ENCODE data around the gene XRN1.
"Not testable (repeated sequence)": the region's sequence is repeated elsewhere in the genome, so short reads cannot be mapped to it uniquely, and the experiment has no call there.

XRN1 gene

DNA sequence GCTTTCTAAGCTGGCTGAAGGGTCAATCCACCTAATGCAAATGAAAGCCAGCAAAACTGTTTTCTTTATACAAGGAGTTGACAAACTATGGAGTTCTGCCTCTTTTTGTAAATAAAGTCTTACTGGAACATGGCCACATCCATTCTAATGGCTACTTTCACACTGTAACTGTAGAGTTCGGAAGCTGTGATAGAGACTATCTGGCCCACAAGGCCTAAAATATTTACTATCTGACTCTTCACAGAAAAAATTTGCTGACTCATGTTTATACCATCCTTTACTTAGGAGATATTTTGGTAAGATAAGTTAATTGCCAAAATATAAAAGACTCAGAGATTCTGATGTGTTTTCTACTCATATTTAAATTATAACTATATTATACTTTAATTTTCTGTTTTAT, 128.7 kb downstream of the XRN1 start:
- no peak for DNase-seq

DNA sequence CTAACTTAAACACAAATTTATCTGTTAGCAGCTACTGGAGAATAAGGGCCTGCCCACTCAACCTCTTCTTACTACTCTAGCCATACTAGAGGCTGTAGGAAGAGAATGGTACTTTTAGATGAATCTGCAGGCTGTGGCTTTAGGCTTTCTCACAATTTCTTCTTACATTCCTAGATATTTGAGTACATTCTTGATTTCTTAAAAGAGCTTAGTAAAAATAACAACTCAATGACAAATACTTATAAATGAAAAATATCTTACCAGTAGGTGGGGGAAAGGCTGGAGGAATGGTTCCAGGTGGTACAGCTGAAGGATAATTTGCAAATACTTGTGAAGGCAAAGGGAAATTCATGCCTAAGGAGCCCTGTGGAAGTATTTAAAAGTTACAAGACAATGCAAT, 129.5 kb downstream of the XRN1 start:
- DNase-seq = no peak

DNA sequence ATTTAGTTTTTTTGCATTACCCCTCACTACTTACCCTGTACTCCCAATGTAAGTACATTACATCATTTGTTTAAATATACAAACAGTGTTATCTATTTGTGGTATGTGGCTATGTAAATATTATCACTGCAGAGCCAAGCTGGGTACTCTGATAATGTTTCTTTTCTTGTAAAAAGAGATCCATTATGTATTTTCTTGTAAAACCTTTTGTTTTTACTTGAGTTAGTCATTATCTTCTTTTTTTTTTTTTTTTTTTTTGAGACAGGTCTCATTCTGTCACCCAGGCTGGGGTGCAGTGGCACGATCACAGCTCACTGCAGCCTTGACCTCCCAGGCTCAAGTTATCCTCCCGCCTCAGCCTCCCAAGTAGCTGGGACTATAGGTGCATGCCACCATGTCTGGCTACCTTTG, 131.9 kb downstream of the XRN1 start:
- not testable (repeated sequence) for DNase-seq

DNA sequence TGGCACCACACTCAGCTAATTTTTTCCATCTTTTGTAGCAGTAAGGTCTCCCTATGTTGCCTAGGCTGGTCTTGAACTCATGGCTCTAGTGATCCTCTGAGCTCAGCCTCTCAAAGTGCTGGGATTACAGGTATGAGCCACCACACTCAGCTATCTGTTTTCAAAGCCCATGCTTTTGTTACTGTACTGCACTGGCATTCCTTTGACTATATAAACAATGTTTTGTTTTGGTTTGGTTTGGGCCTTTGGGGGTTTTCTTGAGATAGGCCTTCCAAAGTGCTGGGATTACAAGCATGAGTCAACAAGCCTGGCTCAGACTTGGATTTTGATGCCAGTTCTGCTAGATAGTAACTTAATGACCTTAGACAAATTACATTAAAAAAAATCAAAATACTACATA, 132.8 kb downstream of the XRN1 start:
- DNase-seq = no peak

DNA sequence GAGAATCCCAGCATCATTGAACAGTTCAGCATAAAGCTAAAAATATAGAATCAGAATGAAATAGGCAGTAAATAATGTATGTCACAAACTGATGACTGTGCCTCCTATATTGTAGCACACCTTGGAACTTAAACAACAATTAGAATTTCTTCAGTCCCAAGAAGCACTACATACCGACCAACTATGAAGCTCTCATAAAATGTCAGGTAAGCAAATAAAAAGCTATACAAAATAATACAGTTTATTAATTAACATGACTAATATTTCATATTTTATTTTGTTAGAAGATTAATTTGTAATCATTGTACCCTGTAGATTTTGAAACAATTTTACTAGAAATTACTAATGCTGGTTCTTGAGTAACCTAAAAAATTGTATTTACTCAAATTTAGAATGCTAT, 137.4 kb downstream of the XRN1 start:
- no peak for DNase-seq

DNA sequence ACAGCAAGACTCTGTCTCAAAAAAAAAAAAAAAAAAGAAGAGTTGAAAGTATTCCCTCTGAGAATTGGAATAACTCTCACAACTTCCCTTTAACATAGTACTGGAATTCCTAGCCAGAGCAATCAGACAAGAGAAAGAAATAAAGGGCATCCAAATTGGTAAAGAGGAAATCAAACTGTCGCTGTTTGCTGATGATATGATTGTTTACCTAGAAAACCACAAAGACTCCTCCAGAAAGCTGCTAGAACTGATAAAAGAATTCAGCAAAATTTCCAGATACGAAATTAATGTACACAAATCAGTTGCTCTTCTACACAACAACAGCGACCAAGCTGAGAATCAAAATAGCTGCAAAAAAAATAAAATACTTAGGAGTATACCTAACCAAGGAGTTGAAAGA, 145.0 kb downstream of the XRN1 start:
- DNase-seq = not testable (repeated sequence)

DNA sequence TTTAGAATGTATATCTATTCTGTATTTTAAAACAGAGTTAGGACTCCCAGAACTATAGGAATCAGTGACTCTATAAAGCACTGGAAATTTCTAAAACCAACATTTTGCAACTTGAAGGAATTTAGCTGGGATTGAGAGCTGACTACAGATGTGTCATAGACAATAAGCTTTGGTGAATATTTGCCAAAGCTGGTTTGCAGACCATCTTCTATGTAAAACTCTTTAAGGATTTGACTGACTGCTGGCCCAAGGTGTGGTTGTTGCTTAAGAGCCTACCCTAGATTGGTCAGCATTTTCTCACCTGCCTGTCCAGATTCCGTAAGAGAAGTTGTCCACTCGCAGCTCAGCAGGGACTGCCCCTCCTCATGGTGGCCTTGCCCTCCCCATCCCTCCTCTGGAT, 149.2 kb downstream of the XRN1 start:
- DNase-seq = no peak

DNA sequence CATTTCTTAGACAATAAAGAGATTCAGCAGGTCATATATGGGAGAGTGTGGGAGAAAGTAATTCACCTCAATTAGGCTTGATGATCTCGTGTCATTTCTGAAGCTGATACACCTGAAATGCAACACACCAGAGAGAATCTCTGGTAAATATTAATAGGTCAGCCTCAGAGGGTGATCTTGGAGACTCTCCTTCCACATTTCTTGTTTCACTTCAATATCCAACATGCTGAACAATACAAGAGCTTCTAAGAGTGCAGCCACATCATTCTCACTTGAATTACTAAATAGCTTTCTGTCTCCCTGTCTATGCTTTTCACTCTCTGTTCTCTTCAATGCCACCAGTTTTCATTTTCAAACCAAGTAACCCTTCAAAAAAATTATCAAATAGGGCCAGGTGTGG, 151.3 kb downstream of the XRN1 start:
- no peak for DNase-seq

DNA sequence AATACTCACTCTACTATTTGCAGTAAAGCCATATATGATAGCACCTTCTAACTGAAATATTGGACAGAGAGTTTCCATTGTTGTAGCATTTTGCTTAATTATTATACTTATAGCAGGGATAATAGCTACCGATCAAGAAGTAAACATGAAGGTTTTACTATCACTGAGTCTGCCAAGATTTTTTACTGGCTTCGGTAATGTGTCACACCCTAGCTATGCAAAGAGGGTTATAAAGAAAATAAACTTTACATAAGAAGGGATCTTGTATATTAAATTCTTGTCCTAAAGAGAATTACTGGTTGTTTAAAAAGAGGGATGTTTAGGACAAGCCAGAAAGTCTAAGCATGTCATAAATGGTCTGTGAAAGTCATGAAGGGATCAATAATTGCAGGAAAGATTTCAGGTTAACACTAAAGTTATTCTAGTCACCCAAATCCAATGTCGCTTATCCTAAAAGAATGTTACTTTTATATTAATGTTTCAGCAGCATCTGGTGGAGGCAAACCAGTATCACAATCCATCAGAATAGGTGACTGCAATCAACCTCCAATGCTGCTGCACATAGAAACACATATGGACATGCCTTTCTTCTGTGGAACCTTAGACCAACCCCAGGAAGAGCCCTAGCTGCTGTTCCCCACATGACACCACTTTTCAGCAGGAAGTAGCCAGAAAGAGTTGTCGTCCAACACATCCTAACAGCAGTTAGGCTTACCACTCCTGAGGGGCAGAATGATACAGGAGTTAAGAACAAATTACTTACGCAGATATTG, 159.8 kb downstream of the XRN1 start:
- DNase-seq = no peak

DNA sequence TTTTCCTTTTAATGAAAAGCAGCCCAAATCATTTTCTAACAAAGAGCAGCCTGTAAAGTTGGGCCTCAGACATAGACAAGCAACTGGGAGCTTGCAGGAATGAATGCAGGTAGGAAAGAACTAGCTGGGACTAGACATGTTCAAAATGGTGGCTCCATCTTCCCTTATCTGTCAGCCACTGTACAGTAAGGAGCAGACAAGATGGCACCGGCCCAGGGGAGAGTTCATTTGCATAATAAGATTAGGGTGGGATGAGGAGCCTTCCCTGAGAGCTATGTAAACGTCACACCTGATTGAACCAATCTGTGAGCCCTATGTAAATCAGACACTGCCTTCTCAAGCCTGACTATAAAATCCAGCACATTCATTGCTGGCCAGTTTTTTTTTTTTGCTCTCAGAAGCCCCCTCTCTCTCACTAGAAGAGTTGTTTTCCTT, 162.7 kb downstream of the XRN1 start:
- DNase-seq = no peak

DNA sequence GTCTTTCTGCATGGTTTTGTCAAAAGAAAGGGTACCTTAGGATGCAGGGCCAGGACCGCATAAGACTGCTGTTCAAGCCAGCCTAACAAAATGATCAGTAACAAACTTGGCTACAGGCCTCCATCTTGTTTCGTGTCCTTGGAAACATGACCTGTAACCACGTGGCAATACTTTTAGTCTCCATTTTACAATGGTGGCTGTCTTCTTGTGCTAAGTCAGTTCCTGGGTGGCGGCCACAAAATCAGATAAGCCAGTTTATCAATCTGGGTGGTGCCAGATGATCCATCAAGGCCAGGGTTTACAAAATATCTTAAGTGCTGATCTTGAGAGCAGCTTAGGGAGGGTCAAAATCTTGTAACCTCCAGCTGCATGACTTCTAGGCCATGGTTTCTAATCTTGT, 165.3 kb downstream of the XRN1 start:
- DNase-seq = no peak

DNA sequence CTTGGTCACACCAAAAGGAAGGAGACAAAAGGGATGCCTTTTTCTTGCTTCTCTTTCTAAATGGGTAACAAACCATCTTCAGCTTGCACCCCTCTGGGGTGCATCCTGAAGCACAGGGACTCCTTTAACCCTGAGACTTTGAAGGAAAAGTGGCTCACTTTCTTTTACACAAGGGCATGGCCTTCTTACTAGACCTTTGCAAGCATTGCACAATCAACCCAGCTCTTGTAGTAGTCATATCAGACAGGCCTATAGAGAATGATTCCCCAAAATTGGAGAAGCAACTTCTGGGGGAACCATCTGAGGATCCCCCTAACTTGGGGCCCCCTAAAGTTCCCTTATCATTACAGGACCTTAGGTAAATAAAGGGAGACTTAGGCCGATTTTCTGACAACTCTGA, 166.4 kb downstream of the XRN1 start:
- DNase-seq = no peak

DNA sequence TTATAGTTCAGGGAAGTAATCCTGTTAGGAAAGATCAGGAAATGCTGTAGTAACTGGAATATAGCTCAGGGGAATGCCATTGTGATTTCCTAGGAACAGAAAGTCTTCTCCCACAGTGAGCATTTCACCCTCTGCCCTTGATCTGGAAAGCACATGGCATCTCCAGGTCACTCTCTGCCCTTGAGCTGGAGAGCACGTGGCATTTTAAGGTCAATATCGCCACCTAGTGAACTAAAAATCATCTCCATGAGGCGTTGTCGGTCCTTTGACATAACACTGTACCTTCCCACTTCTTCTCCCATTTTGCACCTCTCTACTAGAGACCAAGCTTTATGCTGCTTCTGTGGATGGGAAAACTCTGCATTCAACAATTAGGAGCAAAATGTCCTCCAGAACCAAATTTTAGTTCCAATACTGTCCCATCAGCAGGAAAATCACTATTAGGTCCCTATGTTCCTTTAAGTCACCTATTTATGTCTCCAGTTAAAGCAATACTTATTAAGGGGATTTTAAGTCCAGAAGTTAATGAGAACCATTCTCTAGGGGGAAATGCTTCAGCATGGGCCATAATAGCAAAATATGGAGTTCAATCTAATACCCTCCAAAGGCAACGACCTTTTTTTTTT, 167.8 kb downstream of the XRN1 start:
- DNase-seq = peak; percentile 19

DNA sequence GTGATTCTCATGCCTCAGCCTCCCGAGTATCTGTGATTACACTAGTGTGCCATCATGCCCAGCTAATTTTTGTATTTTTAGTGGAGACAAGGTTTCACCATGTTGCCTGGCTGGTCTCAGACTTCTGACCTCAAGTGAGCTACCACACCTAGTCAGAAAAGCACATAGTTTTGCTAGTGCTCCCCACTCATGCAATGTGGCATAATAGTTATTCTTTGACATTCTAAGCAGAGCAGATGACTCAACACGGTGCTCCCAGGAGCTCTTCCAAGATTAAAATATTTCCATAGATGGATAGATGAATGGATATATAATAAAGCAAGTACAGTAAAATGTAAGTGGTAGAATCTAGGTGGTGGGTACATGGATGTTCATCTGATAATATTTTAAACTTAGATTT, 169.4 kb downstream of the XRN1 start:
- no peak for DNase-seq

DNA sequence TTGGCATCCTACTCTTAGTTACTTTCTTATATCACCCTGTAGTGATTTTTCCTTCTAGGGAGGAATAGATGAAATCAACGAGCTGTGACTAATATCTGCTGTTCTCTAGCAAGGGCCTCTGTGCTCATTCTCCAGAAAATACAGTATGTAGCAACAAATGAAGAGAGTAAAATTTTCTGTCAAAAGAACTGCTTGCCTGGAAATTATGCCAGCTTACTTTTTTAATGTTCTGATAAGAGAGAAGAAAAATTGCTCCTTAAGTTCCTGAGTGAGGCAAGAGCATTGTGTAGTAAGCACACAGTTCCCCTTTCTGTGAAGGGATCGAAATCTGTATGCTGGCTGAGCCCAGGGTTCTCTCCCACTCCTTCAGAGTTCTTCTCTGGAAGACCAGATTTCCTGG, 171.1 kb downstream of the XRN1 start:
- no peak for DNase-seq

DNA sequence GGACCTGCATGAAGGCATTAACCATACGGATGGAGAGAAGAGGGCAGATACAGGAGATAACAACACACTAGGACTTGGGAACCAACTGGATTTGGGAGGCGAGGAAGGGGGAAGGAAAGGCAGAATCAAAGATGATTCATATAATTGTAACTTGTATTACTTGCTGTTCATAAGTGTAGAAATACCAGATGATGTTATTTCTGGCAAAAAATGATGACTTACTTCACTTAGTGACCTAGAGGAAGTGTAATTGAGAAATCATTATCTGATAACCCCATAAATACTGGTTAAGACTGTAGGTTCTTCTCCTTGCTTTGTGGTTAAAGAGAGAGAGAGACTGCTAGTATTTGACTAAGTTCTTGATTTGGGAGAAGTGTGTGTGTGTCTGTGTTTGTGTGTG, 172.0 kb downstream of the XRN1 start:
- DNase-seq = no peak

DNA sequence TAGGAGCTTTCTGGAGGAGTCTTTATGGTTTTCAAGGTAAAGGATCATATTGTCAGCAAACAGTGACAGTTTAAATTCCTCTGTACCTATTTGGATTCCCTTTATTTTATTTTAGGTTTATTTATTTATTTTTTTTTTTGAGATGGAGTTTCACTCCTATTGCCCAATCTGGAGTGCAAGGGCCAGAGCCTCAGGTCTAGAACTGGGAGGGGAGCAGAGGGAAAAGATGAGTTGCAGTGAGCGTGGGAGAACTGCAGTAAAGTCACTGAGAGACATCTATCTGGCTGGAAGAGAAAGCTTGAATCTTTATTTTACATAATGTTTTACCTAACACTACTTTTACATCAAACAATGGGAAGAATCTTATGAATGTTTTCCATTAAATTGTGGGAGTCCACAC, 172.9 kb downstream of the XRN1 start:
- no peak for DNase-seq

DNA sequence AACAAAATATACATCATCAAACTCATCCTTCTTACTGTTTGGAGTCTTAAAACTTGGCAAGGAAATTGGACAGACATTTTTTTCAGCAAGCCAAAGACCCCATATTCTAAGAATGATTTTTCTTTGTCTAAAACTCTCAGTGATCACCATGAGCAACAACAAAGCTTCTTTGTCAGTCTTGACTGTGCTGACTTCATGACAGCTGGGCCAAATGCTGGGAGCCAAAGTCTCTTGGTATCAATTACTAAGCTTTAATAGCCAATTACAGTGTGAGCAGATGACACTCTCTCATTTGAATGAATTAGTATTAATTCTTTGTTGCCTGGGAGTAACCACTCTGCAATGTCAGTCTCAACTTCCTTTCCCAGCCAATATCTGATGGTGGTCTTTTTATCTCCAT, 174.3 kb downstream of the XRN1 start:
- DNase-seq = no peak

DNA sequence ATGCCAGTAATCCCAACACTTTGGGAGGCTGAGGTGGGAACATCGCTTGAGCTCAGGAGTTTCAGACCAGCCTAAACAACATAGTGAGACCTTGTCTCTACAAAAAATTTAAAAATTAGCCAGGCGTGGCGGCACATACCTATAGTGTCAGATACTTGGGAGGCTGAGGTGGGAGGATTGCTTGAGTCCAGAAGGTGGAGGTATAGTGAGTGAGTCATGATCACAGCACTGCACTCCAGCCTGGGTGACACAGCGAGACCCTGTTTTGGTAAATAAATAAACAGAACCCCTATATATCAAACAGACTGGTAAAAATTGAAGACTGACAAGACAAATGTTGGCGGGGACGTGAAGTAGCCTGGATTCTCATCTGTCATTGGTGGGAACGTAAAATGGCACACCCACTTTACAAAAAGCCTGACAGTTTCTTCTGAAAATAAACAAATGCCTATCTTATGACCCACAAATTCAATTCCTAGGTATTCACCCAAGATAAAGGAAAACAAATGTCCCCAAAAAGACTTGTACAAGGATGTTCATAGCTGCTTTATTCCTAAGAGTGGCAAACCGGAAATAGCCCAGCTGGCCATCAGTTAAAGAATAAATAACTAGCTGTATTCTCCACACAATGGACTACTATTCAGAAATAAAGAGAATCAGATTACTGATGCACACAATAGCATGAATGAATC, 175.5 kb downstream of the XRN1 start:
- DNase-seq = no peak

DNA sequence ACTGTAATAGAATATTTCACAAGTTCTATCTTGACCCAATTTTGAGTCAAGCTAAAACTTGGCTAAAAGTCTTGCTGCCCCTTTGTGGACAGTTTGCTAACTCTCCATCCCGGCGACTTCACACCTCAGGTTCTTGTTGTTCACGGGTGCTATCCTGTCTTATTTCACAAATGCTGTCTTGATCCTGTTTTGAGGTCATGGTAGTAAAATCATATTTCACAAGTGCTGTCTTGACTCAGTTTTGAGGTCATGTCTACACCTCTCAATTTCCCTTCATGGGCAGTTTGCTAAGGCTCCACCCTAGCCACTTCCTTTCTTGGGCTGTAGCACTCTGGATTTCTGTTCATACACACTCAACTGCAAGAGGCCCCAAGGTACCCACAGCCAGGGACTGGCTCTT, 177.4 kb downstream of the XRN1 start:
- no peak for DNase-seq

DNA sequence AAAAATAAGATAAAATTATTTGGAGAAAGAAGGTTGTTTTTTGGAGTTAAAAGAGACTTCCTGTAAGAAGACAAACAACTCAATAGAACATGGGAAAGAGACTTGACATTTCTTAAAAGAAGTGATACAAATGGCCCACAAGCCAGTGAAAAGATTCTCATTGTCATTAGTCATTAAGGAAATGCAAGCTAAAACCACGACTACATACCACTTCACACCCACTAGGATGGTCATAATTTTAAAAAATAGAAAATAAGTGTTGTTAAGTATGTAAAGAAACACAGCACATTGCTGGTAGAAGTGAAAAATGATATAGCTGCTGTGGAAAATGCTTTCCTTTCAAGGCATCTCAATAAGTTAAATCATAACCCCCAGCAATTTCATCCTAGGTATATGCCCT, 178.1 kb downstream of the XRN1 start:
- no peak for DNase-seq

DNA sequence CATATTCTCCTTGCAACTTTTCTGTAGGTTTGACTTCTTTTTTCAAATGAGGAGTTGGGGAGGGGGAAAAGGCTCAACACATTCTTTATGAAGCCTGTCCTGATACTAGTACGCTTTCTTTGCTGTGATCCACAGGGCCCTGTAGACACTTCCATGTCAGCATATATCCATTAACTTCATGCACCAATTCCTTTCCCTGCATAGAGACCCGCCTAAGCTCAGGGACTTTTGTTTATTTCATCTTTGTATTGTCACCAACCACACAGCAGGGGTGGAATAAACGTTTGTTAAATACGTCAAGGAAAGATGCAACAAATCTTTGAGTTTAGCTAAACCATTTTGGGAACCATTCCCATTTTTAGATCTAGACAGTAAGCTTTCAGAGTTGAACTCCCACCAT, 179.4 kb downstream of the XRN1 start:
- DNase-seq = no peak

DNA sequence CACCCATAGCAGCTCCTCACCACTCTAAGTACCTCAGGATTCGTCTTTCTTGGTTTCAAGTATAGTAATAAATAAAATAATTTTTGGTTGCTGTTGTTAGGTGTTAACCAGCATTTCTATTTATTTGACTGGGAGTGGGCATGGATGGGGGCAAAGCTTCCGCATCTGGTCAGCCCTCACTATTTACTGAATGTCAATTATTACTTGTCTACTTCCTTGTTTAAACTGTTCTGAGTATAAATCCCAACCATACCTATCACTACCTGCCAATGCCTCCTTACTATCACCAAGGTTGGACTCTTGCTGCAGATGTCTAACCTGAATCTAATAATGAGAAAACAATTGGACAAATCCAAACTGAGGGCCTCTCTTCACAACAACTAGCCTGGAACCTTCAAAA, 180.6 kb downstream of the XRN1 start:
- no peak for DNase-seq

DNA sequence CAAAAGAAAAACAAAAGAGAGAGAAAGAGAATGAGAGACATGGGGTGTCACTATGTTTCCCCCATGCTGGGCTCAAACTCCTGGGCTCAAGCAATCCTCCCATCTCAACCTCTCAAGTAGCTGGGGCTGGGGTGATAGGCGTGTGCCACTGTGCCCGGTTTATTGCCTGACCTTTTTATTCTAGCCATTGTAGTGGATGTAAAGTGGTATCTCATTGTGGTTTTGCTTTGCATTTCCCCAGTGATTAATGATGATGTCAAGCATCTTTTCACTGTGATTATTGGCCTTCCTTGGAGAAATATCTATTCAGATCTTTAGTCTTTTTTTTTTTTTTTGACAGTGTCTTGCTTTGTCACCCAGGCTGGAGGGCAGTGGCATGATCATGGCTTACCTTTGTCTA, 184.7 kb downstream of the XRN1 start:
- DNase-seq = no peak
